HG03066 (cell line): Measurements from ENCODE around the gene NLRP9.
A peak's percentile ranks its signal among the peaks of the same experiment; 100 is the strongest.

Experiments
- ATAC-seq: cut with Tn5 transposase; IDR thresholded peaks from one replicate; pipeline ENCODE4 v1.9.1; 2021; ENCODE audit warnings: low read depth; ENCODE audit not compliant: unreplicated experiment

Gene NLRP9

GRCh38 chr19:55689411-55690108, 48.6 kb downstream of the NLRP9 start:
- ATAC-seq = no peak

- ATAC-seq = no peak
Observed at GRCh38 chr19:55688422-55689218, 49.6 kb downstream of the NLRP9 start.

GRCh38 chr19:55687281-55688201, 50.7 kb downstream of the NLRP9 start:
- no peak for ATAC-seq

GRCh38 chr19:55686311-55687050, 51.7 kb downstream of the NLRP9 start:
- no peak for ATAC-seq

- ATAC-seq = no peak
Observed at GRCh38 chr19:55685776-55686175, 52.4 kb downstream of the NLRP9 start.

GRCh38 chr19:55684946-55685681, 53.1 kb downstream of the NLRP9 start:
- no peak for ATAC-seq

GRCh38 chr19:55683449-55684261, 54.5 kb downstream of the NLRP9 start:
- ATAC-seq = no peak

GRCh38 chr19:55681131-55682092, 56.8 kb downstream of the NLRP9 start:
- no peak for ATAC-seq

- ATAC-seq = no peak
Observed at GRCh38 chr19:55680339-55681130, 57.7 kb downstream of the NLRP9 start.

GRCh38 chr19:55679343-55680257, 58.6 kb downstream of the NLRP9 start:
- no peak for ATAC-seq

- ATAC-seq = peak; percentile 68
Observed at GRCh38 chr19:55678121-55678671, 60.0 kb downstream of the NLRP9 start.

- no peak for ATAC-seq
Observed at GRCh38 chr19:55677572-55678028, 60.6 kb downstream of the NLRP9 start.

GRCh38 chr19:55676889-55677505, 61.2 kb downstream of the NLRP9 start:
- ATAC-seq = no peak

- no peak for ATAC-seq
Observed at GRCh38 chr19:55676383-55676782, 61.8 kb downstream of the NLRP9 start.
